GM21381 (cell line): Measurements from ENCODE around the gene ISG15.
A peak's percentile ranks its signal among the peaks of the same experiment; 100 is the strongest.
"Not testable (repeated sequence)": the region's sequence is repeated elsewhere in the genome, so short reads cannot be mapped to it uniquely, and the experiment has no call there.

Source experiments
- ATAC-seq: cut with Tn5 transposase; IDR thresholded peaks from one replicate; pipeline ENCODE4 v1.9.1; 2021; ENCODE audit warnings: mild to moderate bottlenecking, moderate library complexity; ENCODE audit not compliant: unreplicated experiment

Gene ISG15

GRCh38 chr1:1024771-1025699 lies 11.7 kb downstream of the ISG15 start:
- no peak for ATAC-seq

- ATAC-seq = no peak
Observed at GRCh38 chr1:1025730-1026129, 12.4 kb downstream of the ISG15 start.

- ATAC-seq = no peak
Observed at GRCh38 chr1:1026599-1027413, 13.5 kb downstream of the ISG15 start.

GRCh38 chr1:1027791-1028190 lies 14.5 kb downstream of the ISG15 start:
- ATAC-seq = no peak

GRCh38 chr1:1030867-1031658 lies 17.8 kb downstream of the ISG15 start:
- ATAC-seq = not testable (repeated sequence)

GRCh38 chr1:1031659-1032235 lies 18.4 kb downstream of the ISG15 start:
- no peak for ATAC-seq

- ATAC-seq = no peak
Observed at GRCh38 chr1:1032424-1032823, 19.1 kb downstream of the ISG15 start.

- peak; percentile 83 for ATAC-seq
Observed at GRCh38 chr1:1033009-1033587, 19.8 kb downstream of the ISG15 start.

- ATAC-seq = no peak
Observed at GRCh38 chr1:1033731-1034438, 20.6 kb downstream of the ISG15 start.

GRCh38 chr1:1034439-1034781 lies 21.1 kb downstream of the ISG15 start:
- no peak for ATAC-seq

- no peak for ATAC-seq
Observed at GRCh38 chr1:1035291-1035943, 22.1 kb downstream of the ISG15 start.

GRCh38 chr1:1037366-1038327 lies 24.4 kb downstream of the ISG15 start:
- ATAC-seq = no peak

- ATAC-seq = peak; percentile 59
Observed at GRCh38 chr1:1038694-1039093, 25.4 kb downstream of the ISG15 start.

GRCh38 chr1:1039145-1039910 lies 26.0 kb downstream of the ISG15 start:
- ATAC-seq = no peak

GRCh38 chr1:1040004-1040991 lies 27.0 kb downstream of the ISG15 start:
- no peak for ATAC-seq

- no peak for ATAC-seq
Observed at GRCh38 chr1:1041092-1041523, 27.8 kb downstream of the ISG15 start.
